ENCODE results near the gene DFFB.

DFFB gene

DNA sequence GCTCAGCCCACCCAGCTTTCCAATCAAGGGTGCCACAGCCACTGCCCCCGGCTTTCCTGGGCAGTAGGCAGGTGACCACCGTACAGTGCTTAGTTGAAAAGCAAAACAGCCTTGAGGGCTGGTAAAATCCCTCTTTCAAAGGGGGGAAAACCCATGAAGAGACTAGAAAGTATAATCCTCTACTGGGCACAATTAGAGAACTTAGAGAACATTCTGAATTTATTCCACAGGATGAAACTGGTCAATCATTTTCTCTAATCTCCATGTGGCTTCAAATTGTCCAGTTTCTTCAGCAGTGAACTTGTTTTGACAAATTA is 45.7 kb upstream of the DFFB start:
- TF ChIP-seq EZH2phosphoT487 (IDR thresholded peaks at IDR 0.05; ENCODE audit: borderline replicate concordance), result no peak
- TF ChIP-seq, protein P1, sequence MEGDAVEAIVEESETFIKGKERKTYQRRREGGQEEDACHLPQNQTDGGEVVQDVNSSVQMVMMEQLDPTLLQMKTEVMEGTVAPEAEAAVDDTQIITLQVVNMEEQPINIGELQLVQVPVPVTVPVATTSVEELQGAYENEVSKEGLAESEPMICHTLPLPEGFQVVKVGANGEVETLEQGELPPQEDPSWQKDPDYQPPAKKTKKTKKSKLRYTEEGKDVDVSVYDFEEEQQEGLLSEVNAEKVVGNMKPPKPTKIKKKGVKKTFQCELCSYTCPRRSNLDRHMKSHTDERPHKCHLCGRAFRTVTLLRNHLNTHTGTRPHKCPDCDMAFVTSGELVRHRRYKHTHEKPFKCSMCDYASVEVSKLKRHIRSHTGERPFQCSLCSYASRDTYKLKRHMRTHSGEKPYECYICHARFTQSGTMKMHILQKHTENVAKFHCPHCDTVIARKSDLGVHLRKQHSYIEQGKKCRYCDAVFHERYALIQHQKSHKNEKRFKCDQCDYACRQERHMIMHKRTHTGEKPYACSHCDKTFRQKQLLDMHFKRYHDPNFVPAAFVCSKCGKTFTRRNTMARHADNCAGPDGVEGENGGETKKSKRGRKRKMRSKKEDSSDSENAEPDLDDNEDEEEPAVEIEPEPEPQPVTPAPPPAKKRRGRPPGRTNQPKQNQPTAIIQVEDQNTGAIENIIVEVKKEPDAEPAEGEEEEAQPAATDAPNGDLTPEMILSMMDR (conservative IDR thresholded peaks at IDR 0.05; ENCODE audit: low read length), result no peak
- Histone ChIP-seq H4K20me1 (ENCODE audit: insufficient read depth, low read length, poor library complexity, severe bottlenecking) (no peaks in the 10 kb centered on the region), H3K9ac (ENCODE audit: low read depth, low read length, poor library complexity, severe bottlenecking) (no peak overlapping the region), H3K4me3 (ENCODE audit: low read length, poor library complexity, severe bottlenecking) (no peak overlapping the region), H3K79me2 (ENCODE audit: insufficient read depth, low read length) (no peaks in the 10 kb centered on the region), H2AFZ (ENCODE audit: low read length) (no peak overlapping the region), H3F3A (ENCODE audit: low read depth) (no peaks in the 10 kb centered on the region), H3K9me2 (replicated peaks; ENCODE audit: low read depth, low read length) (no peaks in the 10 kb centered on the region), H3K27me3 (ENCODE audit: insufficient read depth, low read length, poor library complexity, severe bottlenecking) (no peaks in the 10 kb centered on the region), H3K4me2 (ENCODE audit: low read depth, low read length, poor library complexity, severe bottlenecking) (no peak overlapping the region), H3K4me1 (ENCODE audit: insufficient read depth, low read length, poor library complexity, severe bottlenecking) (no peaks in the 10 kb centered on the region), H3K9me3 (ENCODE audit: insufficient read depth, low read depth, low read length) (no peaks in the 10 kb centered on the region), H3K36me3 (ENCODE audit: insufficient read depth, low read length) (no peaks in the 10 kb centered on the region)

DNA sequence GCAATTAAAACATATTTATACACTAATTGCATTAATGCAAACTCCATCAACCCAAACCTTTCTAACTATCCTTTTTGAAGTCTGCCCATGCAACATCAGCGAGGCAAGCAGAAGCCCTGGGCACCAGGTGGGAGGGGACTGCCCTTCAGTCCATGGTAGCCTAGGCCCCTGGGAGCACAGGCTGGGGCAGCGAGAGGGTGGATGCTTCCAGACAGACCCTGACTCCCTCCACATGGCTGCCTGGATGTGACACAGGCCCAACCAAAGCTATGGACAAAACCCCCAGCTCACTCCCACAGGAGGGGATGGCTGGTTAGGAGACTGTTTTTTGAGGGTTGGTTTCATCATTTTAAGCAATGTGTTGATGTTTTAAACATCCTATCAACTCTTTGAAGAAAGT is 43.2 kb upstream of the DFFB start:
- H3K4me2 ChIP-seq (ENCODE audit: low read depth, low read length, poor library complexity, severe bottlenecking), result no peak overlapping the region
- no peaks in the 10 kb centered on the region for H3K36me3 ChIP-seq (ENCODE audit: insufficient read depth, low read length)
- H3K79me2 ChIP-seq (ENCODE audit: insufficient read depth, low read length), result no peaks in the 10 kb centered on the region
- no peak overlapping the region for H2AFZ ChIP-seq (ENCODE audit: low read length)
- no peak overlapping the region for H3K4me3 ChIP-seq (ENCODE audit: low read length, poor library complexity, severe bottlenecking)
- no peaks in the 10 kb centered on the region for H3K9me2 ChIP-seq (replicated peaks; ENCODE audit: low read depth, low read length)
- H4K20me1 ChIP-seq (ENCODE audit: insufficient read depth, low read length, poor library complexity, severe bottlenecking), result no peaks in the 10 kb centered on the region
- TF ChIP-seq, protein P1 (conservative IDR thresholded peaks at IDR 0.05; ENCODE audit: low read length), result no peak
- no peak for TF ChIP-seq EZH2phosphoT487 (IDR thresholded peaks at IDR 0.05; ENCODE audit: borderline replicate concordance)
- H3F3A ChIP-seq (ENCODE audit: low read depth), result no peaks in the 10 kb centered on the region
- H3K9me3 ChIP-seq (ENCODE audit: insufficient read depth, low read depth, low read length), result no peaks in the 10 kb centered on the region
- no peaks in the 10 kb centered on the region for H3K27me3 ChIP-seq (ENCODE audit: insufficient read depth, low read length, poor library complexity, severe bottlenecking)
- no peaks in the 10 kb centered on the region for H3K4me1 ChIP-seq (ENCODE audit: insufficient read depth, low read length, poor library complexity, severe bottlenecking)
- no peak overlapping the region for H3K9ac ChIP-seq (ENCODE audit: low read depth, low read length, poor library complexity, severe bottlenecking)

DNA sequence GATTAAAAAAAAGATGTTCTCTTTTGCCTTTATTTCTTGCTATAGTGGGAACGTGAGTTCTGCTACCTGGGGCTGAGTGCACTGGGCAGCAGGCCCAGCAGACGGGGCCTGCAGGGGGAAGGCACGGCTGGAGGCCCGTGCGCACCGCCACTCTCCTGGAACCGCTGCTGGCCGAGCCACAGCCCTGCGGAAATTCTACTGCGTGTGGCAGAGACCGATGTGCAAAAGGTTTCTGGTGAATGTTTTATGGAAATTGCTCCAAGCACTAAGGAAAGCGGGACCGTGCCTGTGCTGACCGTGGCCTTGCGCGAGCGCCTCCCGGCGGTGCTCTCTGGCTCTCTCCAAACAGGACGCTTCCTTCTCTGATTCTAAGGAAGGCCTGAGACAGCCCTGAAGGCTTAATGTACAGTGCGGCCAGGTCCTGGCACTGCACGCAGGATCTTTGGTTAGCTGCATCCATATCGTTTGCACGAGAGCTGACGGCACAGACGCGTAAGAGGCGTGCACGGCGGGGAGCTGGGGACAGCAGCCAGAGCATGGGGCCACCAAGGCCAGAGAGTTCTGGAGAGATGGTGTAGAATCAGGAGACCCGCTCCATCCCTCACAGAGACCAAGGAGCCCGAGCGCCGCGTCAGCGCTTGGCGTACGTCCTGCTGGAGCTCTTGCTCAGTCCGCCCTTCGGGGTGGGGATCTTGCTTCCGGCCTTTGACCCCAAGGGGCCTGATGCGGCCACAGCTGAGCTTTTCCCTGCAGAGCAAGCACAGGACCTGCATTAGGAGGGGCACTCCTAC is 42.3 kb upstream of the DFFB start:
- Histone ChIP-seq H4K20me1 (ENCODE audit: insufficient read depth, low read length, poor library complexity, severe bottlenecking) (no peaks in the 10 kb centered on the region), H3F3A (ENCODE audit: low read depth) (no peaks in the 10 kb centered on the region), H3K4me1 (ENCODE audit: insufficient read depth, low read length, poor library complexity, severe bottlenecking) (no peaks in the 10 kb centered on the region), H3K4me3 (ENCODE audit: low read length, poor library complexity, severe bottlenecking) (no peak overlapping the region), H3K27me3 (ENCODE audit: insufficient read depth, low read length, poor library complexity, severe bottlenecking) (no peaks in the 10 kb centered on the region), H3K9me3 (ENCODE audit: insufficient read depth, low read depth, low read length) (no peaks in the 10 kb centered on the region), H2AFZ (ENCODE audit: low read length) (no peak overlapping the region), H3K36me3 (ENCODE audit: insufficient read depth, low read length) (no peaks in the 10 kb centered on the region), H3K79me2 (ENCODE audit: insufficient read depth, low read length) (no peaks in the 10 kb centered on the region), H3K9ac (ENCODE audit: low read depth, low read length, poor library complexity, severe bottlenecking) (no peak overlapping the region), H3K4me2 (ENCODE audit: low read depth, low read length, poor library complexity, severe bottlenecking) (no peak overlapping the region), H3K9me2 (replicated peaks; ENCODE audit: low read depth, low read length) (no peaks in the 10 kb centered on the region)
- TF ChIP-seq, protein P1 (conservative IDR thresholded peaks at IDR 0.05; ENCODE audit: low read length), result no peak
- TF ChIP-seq EZH2phosphoT487 (IDR thresholded peaks at IDR 0.05; ENCODE audit: borderline replicate concordance), result no peak
